Measurements from ENCODE around the gene CD2BP2. TPM values are rescaled to one million over a fixed set of nuclear protein-coding genes. Genes with fewer than 3 reads are reported as not detected.
A peak's percentile ranks its signal among the peaks of the same experiment; 100 is the strongest.

CD2BP2 gene
- total and polyA plus RNA-seq, 2 donors (not counting 1 experiment from before 2014, with no cell fraction given): 26.1 to 80.1 TPM

DNA sequence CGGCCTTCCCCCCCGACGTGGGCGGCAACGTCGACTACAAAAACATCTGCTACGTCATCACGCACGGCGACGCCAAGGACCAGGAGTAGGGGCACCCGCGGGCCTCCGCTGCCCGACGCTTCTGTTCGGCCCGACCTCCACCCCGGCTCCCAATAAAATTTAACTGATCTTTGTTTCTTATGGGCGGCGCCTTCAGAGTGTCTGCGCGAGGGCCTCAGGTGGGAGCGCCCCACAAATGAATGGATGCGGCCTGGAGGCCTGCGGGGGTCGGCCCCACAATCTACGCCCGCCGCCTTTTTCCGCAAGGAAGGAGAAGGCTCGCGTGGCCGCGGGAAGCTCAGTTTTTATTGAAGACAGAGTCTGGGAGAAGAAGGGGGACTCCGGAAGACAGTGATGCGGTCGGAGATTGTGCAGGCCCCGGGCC is 22.7 kb upstream of the CD2BP2 start:
- no peaks in the 10 kb centered on the region for H3K27me3 Mint-ChIP-seq

More for the DNA sequence above, 22.7 kb upstream of the CD2BP2 start:
- H3K4me3 Mint-ChIP-seq: peak overlapping the region; percentile 94
- Histone ChIP-seq H3K4me3 (ENCODE audit: control extremely low read depth in 1 of 5, extremely low read depth in 1 of 5, insufficient read depth in 1 of 5, low read depth in 2 of 5, low read length in 4 of 5) (peak overlapping the region; percentile 6 to 87 (median 68)), H3K79me2 (ENCODE audit: control insufficient read depth, insufficient read depth, low read length) (peaks cover 42% of the 10 kb centered on the region), H4K20me1 (ENCODE audit: control insufficient read depth, insufficient read depth, low read length, poor library complexity, severe bottlenecking) (no peaks in the 10 kb centered on the region), H2AFZ (ENCODE audit: insufficient read depth, low read depth, low read length, poor library complexity, severe bottlenecking) (peak overlapping the region; percentile 75), H3K4me1 (ENCODE audit: control insufficient read depth in 2 of 2, insufficient read depth in 2 of 2, low read length in 2 of 2) (peaks cover 27 to 57% of the 10 kb centered on the region in 2 donors), H3K9ac (ENCODE audit: low read length) (peak overlapping the region; percentile 99), H3K27me3 (replicated peaks in 1 of 4; ENCODE audit: control extremely low read depth in 1 of 4, control insufficient read depth in 3 of 4, insufficient read depth in 4 of 4, low read length in 3 of 4) (no peaks in the 10 kb centered on the region), H3K4me2 (replicated peaks; ENCODE audit: low read depth, low read length, poor library complexity, severe bottlenecking) (peak overlapping the region; percentile 100), H3K9me3 (ENCODE audit: control extremely low read depth in 1 of 3, control insufficient read depth in 2 of 3, insufficient read depth in 1 of 3, low read length in 2 of 3) (peaks cover 0 to 2% (median 0%) of the 10 kb centered on the region in 3 donors), H3K27ac (ENCODE audit: low read length in 2 of 2) (peak overlapping the region; percentile 97 to 100), H3K36me3 (replicated peaks in 1 of 2; ENCODE audit: control extremely low read depth in 1 of 2, control insufficient read depth in 1 of 2, extremely low read depth in 1 of 2, insufficient read depth in 2 of 2, low read length in 1 of 2) (peaks cover 0 to 2% of the 10 kb centered on the region in 2 experiments)
- peaks cover 49% of the 10 kb centered on the region for H3K4me1 Mint-ChIP-seq
- DNase-seq (peak; percentile 94), ATAC-seq (ENCODE audit: low read depth) (peak; percentile 44)
- CTCF ChIA-PET: interaction anchor here (0.6 to 2.0 kb wide), 6 partner anchors 17 to 251 kb away, joined by 3 to 9 read pairs (median 4); partner anchors contain the start of genes ZNF48 and ZNF771
- no peaks in the 10 kb centered on the region for H3K9me3 Mint-ChIP-seq (ENCODE audit: insufficient read depth)
- POLR2A ChIA-PET: interaction anchor here (0.6 to 3.0 kb wide), 12 partner anchors 18 to 1854 kb away, joined by 3 to 11 read pairs (median 6); partner anchors contain the start of genes CORO1A, ZNF48 and ZNF771
- peak overlapping the region; percentile 100 for H3K27ac Mint-ChIP-seq
- WGBS (ENCODE audit: insufficient coverage): under 1% methylated on average over 39 of the region's 39 CpGs
- TF ChIP-seq, protein P1, sequence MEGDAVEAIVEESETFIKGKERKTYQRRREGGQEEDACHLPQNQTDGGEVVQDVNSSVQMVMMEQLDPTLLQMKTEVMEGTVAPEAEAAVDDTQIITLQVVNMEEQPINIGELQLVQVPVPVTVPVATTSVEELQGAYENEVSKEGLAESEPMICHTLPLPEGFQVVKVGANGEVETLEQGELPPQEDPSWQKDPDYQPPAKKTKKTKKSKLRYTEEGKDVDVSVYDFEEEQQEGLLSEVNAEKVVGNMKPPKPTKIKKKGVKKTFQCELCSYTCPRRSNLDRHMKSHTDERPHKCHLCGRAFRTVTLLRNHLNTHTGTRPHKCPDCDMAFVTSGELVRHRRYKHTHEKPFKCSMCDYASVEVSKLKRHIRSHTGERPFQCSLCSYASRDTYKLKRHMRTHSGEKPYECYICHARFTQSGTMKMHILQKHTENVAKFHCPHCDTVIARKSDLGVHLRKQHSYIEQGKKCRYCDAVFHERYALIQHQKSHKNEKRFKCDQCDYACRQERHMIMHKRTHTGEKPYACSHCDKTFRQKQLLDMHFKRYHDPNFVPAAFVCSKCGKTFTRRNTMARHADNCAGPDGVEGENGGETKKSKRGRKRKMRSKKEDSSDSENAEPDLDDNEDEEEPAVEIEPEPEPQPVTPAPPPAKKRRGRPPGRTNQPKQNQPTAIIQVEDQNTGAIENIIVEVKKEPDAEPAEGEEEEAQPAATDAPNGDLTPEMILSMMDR (IDR thresholded peaks at IDR 0.05): no peak
- no peak for TF ChIP-seq EZH2 (IDR thresholded peaks at IDR 0.05; ENCODE audit: borderline replicate concordance, insufficient read depth, low read depth, low read length, poor library complexity, severe bottlenecking)
- intact Hi-C loops (cut with micrococcal nuclease): loop anchor here (1.0 to 10.0 kb wide), 11 partner anchors 8 to 1453 kb away; partner anchors contain the start of genes ALDOA, CD2BP2, FBRS and ITGAL

Measured in B cell (primary cell).